SHP77 (cell line): ENCODE data around the gene NTN4.
"Not testable (repeated sequence)": the region's sequence is repeated elsewhere in the genome, so short reads cannot be mapped to it uniquely, and the experiment has no call there.

Experiments
- DNase-seq, 2 experiments: peaks; one replicate each; lab custom pipeline; 2025; lab: John Stamatoyannopoulos, UW

NTN4 gene

GRCh38 chr12:95746062-95746461 lies 44.5 kb downstream of the NTN4 start:
- not testable (repeated sequence) for DNase-seq

DNA sequence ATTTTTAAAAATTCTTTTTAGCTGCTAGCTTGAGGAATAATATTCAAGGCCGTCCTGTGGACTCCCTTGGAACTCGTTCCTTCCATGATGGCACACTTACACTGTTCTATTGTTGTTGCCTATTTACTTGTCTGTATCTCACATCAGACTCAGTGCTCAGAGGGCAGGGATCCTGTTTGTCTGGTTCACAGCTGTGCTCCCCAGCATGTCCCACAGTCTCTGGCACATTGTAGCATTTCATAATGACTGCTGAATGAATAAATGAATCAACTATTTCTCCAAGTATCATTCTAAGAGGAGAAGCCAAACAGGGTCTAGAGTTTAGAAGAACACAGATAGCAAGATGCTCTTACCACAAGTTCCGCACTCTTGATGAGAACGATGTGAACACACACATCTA lies 48.0 kb downstream of the NTN4 start:
- DNase-seq: no peak

- no peak for DNase-seq
These were observed 48.9 kb downstream of the NTN4 start for GRCh38 chr12:95741635-95742034.

DNA sequence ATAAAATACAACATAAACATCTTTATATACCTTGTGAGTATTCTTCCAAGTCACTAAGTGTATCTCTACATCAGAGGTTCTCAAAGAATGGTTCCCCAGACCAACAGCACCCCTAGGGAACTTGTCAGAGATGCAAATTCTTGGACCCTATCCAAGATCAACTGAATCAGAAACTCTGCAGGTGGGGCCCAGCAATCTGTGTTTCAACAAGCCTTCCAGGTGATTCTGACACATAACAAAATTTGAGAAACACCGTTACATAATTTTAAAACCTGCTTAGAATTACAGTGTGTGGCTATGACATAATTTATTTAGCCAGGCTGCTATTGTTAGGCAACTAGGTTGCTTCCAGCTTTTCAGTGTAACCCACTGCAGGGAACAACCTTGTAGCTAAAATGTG lies 49.8 kb downstream of the NTN4 start:
- DNase-seq: peak; percentile 41 to 49

GRCh38 chr12:95739561-95740313 lies 50.8 kb downstream of the NTN4 start:
- DNase-seq: no peak

DNA sequence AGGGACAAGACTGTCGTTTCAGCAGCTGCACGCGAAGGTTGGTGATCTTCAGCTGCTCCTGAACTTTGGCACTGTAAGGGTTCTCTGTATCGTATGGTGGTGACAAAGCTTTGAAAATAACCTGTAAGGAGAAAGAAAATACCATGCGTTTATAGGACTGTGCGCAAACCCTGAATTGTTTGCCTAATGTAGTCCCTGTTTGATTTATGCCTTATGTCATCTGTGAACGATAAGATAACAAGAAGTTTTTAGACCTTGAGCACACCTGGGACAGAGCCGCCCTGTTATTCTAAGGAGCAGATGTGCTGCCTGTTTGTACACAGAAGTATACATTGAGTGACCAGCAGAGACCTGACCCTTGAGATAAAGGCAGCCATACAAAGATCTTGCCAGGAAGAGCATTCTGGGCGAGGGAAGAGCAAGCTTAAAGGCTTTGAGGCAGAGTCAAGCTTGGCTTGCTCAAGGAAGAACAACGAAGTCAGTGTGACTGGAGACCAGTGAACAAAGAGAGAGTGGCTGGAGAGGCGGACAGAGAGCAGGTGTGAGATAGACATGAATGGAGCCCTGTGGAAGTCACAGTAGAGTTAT lies 52.4 kb downstream of the NTN4 start:
- DNase-seq: peak; percentile 30 to 41

DNA sequence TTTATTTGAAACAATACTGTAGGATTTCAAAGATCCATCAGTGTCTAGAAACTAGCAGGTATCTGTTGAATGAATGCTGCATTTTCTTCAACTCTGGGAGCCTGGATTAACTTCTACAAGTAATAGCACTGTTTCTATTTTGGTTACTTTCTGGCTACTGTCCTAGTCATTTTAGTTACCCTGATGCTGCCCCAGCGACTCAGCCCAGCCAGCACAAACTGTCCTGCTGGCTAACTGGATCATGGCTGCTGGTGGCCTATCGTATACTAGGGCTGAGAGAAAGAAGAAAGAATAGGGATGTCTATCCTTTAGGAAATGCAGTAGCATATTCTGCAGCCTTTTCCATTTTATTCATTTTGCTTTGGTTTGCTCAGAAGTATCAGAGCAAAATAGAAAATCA lies 53.9 kb downstream of the NTN4 start:
- DNase-seq: no peak

DNA sequence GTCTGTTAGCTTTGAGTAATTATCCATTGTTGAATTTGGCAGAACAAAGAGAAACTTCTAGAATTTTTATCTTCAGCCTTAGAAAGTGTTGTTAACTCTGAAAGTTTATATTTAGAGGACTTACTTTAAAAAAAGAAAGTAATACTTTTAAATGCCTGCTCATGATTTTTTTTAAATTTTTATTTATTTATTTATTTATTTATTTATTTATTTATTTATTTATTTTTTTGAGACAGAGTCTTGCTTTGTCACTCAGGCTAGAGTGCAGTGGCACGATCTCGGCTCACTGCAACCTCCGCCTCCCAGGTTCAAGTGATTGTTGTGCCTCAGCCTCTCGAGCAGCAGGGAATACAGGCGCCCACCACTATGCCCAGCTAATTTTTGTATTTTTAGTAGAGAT lies 54.8 kb downstream of the NTN4 start:
- not testable (repeated sequence) for DNase-seq

- DNase-seq: peak; percentile 23 to 53
These were observed 57.3 kb downstream of the NTN4 start for GRCh38 chr12:95733141-95733825.

GRCh38 chr12:95731519-95731958 lies 59.0 kb downstream of the NTN4 start:
- no peak for DNase-seq

DNA sequence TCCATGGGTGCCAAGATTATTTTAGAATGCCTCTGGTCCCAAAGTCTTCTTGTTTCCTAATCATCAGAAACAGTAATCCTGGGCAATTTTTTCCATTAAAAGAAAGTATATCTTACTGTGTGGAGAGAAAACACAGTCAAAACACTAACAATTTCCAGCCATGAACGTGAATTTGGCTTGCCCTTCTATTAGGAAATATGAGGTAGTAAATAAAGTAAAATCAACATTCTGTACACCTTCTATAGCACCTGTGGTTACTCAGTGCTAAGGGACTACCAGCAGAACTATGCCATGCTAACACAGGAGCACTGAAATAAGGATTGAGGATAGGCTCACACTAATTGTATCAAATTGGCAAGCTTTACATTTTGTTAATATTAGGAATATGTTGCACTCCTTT lies 60.1 kb downstream of the NTN4 start:
- DNase-seq: no peak

DNA sequence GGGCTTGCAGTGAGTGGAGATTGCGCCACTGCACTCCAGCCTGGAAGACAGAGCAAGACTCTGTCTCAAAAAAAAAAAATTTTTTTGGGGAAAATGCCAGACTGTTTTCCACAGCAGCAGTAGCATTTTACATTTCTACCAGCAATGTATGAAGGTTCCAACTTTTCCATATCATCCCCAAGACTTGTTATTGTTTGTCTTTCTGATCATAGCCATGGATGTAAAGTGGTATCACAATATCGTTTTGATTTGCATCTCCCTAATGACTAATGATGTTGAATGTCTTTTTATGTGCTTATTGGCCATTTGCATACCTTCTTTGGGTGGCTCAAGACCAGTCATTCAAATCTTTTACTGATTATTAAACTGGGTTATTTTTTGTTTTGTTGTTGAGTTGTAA lies 63.7 kb downstream of the NTN4 start:
- no peak for DNase-seq

DNA sequence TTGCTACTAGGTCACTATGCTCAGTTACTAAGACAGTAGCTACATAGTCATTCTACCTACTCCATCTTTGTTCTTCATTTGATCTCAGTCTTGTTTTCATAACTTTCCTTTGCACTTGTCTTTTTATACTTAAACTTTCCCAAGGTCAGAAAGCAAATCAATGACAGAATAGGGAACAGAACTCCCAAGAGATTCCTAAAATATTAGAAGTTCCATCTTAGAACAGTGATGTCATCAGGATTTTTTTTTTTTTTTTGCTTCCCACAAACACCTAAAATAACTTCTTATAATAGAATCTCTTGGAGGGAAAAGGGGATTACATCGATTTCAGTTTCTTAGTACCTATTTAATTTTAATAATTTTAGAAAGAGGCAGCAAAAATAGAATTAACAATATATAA lies 65.8 kb downstream of the NTN4 start:
- DNase-seq: no peak

- DNase-seq: no peak
These were observed 66.7 kb downstream of the NTN4 start for GRCh38 chr12:95723693-95724384.

GRCh38 chr12:95721320-95721719 lies 69.2 kb downstream of the NTN4 start:
- no peak for DNase-seq

DNA sequence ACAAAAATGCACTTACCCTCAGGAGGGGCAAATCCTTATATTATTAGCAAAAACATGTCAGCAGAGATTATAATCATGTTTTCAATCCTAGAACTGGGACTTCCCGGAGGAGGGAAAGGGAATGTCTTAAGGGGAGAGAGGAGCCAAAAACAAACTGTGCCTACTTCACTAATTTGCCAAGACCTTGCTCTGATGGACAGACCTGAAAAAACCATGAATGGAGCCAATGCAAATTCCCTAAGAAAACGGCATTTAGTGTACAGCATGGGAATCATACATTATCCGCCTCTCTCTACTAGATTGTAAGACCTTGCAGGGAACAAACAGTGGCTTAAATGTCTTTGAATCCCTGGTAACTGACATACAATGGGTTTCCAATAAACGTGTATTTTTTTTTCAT lies 70.4 kb downstream of the NTN4 start:
- no peak for DNase-seq

DNA sequence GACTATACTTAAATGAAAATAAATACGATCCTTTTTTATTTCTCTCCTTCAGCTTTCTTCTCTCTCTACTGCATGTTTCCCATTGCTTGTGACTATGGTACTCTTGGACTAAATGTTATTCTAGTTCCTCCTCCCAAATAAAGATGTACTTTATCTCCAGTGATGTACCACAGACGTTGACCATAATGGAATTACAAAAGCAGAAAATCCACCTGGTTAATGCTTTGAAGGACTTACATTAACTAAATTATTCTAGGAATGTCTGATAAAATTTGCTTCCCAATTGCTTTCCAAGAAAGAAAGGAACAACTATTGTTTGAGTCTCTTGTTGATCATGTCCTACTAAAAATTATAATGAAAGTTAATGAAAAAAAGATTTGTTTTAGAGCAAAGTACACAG lies 71.8 kb downstream of the NTN4 start:
- no peak for DNase-seq

- DNase-seq: no peak
These were observed 72.5 kb downstream of the NTN4 start for GRCh38 chr12:95718006-95718431.

- DNase-seq: no peak
These were observed 73.1 kb downstream of the NTN4 start for GRCh38 chr12:95717316-95717928.

DNA sequence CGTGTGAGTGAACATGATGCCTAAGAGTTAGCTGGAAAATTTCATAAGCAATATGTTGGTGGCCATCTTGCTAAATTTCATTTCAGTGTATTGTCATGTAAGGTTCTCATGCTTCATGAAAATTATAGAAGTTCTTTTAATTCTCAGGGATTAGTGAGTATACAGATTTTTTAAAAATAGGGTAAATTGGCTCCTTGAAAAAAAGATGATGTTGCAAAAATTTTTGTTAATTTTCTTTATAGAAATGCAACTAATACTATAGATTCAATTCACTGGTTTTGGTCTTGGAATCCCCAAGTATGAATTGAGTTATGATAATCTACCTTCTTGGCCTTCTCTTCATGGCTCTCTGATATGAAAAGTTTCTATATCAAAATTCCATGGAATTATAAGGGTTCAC lies 75.4 kb downstream of the NTN4 start:
- DNase-seq: no peak

DNA sequence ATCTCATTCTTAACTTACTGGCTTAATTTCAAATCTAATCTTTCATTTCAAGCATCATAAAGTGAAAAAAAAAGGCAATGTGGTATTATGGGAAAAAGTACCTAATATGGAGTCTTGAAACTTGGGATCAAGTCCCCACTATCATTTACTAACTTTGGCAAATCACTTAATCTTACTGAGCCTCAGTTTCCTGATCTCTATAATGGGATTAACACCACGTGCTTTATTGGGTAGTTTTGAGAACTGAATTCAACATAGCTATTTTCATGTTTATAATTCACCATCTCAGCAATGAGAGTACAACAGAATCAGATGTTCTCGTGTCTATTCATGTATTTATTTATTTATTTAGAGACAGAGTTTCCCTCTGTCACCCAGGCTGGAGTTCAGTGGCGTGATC lies 78.3 kb downstream of the NTN4 start:
- DNase-seq: no peak

DNA sequence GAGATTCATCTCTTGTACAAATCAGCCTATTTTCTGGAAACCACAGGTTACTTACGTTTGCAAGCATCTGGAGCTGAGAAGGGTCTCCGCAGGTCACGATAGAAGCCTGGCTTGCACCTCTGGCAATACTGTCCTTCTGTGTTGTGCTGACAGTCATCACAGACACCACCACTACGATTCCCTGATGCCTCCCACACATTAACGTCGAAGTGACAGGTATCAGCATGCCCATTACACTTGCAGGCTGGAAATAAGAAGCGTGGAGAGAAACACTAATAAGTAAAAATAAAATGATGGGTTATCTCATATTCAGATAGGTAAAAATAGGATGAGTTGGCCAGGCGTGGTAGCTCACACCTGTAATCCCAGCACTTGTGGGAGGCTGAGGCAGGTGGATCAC lies 80.2 kb downstream of the NTN4 start:
- no peak for DNase-seq
